ENCODE data around the gene RUSF1. TPM values are rescaled to one million over a fixed set of nuclear protein-coding genes. Genes with fewer than 3 reads are reported as not detected.
"Not testable (repeated sequence)": the region's sequence is repeated elsewhere in the genome, so short reads cannot be mapped to it uniquely, and the experiment has no call there.

Gene RUSF1
- total RNA-seq, 1 experiment from 2014 or later: 30.5 TPM

DNA sequence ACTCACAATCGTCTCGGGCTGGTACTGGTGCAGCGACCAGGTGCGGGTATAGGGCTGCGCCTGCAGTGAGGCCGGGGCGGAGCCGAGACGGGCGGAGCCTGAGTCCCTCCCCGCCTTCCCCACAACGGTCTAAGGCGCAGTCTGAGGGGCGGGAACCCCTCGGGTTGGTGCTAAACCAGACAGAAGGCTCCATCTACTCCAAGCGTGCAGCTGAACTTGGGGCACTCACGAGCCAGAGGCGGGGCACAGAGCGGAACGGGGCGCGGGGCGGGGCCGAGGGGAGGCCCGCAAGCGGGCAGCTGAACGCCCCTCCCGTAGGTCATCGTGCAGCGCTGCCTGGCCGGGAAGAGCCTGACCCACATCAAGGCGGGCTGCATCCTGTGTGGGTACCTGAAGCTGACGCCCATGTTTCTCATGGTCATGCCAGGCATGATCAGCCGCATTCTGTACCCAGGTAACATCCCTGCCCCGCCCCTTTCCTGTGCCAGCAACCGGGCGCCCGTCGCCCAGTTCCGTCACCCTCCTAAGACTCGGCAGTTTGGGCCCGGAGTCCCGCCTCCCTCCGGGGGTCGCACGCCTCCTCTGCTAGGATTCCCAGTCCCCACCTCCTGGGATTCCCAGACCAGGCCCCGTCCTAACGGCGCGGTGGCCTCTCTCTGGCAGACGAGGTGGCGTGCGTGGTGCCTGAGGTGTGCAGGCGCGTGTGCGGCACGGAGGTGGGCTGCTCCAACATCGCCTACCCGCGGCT lies 20.3 kb downstream of the RUSF1 start:
- Histone ChIP-seq H3K36me3 (ENCODE audit: insufficient read depth, low read length) (no peaks in the 10 kb centered on the region), H3K9ac (ENCODE audit: low read length) (no peak overlapping the region), H3K4me1 (ENCODE audit: low read length) (no peaks in the 10 kb centered on the region), H4K20me1 (ENCODE audit: insufficient read depth, low read depth, low read length) (no peaks in the 10 kb centered on the region), H2AFZ (ENCODE audit: low read length) (no peak overlapping the region), H3K79me2 (ENCODE audit: low read length) (no peaks in the 10 kb centered on the region), H3K27ac (ENCODE audit: low read length) (no peak overlapping the region), H3K9me2 (replicated peaks; ENCODE audit: insufficient read depth, low read length) (no peaks in the 10 kb centered on the region), H3K4me3 (ENCODE audit: low read length) (no peak overlapping the region), H3K9me3 (ENCODE audit: low read length) (no peaks in the 10 kb centered on the region), H3K4me2 (ENCODE audit: low read depth, low read length, poor library complexity, severe bottlenecking) (no peak overlapping the region), H3K27me3 (ENCODE audit: low read length) (no peaks in the 10 kb centered on the region)
- no peak for DNase-seq

DNA sequence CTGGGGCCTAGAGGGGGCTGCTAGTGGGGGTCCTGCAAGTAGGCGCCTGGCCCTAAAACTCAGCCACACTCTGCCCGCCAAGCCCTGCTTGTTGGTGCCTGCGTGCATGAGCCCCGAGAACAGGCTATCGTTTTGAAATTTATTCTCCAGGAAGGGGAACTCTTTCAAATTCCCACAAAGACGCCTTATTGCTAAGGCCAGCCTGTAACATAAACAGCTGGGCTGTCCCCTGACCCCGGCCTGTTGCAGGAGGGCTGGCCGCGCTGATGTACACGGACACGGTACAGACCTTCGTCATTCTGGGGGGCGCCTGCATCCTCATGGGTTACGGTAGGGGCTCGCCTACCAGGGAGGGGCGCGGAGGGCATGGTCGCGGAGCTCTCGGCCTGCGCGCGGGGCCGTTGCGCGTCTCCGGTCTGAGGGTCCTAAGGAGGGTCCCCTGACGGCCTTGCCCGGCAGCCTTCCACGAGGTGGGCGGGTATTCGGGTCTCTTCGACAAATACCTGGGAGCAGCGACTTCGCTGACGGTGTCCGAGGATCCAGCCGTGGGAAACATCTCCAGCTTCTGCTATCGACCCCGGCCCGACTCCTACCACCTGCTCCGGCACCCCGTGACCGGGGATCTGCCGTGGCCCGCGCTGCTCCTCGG lies 21.0 kb downstream of the RUSF1 start:
- no peaks in the 10 kb centered on the region for H4K20me1 ChIP-seq (ENCODE audit: insufficient read depth, low read depth, low read length)
- H3K27me3 ChIP-seq (ENCODE audit: low read length): no peaks in the 10 kb centered on the region
- H2AFZ ChIP-seq (ENCODE audit: low read length): no peak overlapping the region
- H3K27ac ChIP-seq (ENCODE audit: low read length): no peak overlapping the region
- H3K79me2 ChIP-seq (ENCODE audit: low read length): no peaks in the 10 kb centered on the region
- no peaks in the 10 kb centered on the region for H3K36me3 ChIP-seq (ENCODE audit: insufficient read depth, low read length)
- no peaks in the 10 kb centered on the region for H3K9me3 ChIP-seq (ENCODE audit: low read length)
- no peaks in the 10 kb centered on the region for H3K9me2 ChIP-seq (replicated peaks; ENCODE audit: insufficient read depth, low read length)
- no peak overlapping the region for H3K4me2 ChIP-seq (ENCODE audit: low read depth, low read length, poor library complexity, severe bottlenecking)
- no peaks in the 10 kb centered on the region for H3K4me1 ChIP-seq (ENCODE audit: low read length)
- no peak for DNase-seq
- H3K4me3 ChIP-seq (ENCODE audit: low read length): no peak overlapping the region
- no peak overlapping the region for H3K9ac ChIP-seq (ENCODE audit: low read length)

DNA sequence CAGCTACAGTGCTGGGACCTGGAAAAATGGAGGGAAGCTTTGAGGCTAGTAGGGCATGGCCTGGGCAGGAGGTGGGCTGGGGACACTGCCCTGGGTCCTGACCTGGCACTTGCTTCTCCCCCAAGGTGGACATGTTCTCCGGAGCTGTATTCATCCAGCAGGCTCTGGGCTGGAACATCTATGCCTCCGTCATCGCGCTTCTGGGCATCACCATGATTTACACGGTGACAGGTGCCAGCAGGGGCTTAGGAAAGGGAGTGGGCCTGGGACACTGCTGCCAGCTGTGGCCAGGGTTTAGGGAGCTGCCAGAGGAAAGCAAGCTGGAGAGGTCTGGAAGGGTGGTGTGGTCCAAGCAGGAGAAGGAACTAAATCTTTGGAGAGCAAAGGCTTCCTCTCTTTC lies 22.1 kb downstream of the RUSF1 start:
- Histone ChIP-seq H3K4me2 (ENCODE audit: low read depth, low read length, poor library complexity, severe bottlenecking) (no peak overlapping the region), H3K36me3 (ENCODE audit: insufficient read depth, low read length) (no peaks in the 10 kb centered on the region), H3K27me3 (ENCODE audit: low read length) (no peaks in the 10 kb centered on the region), H2AFZ (ENCODE audit: low read length) (no peak overlapping the region), H3K27ac (ENCODE audit: low read length) (no peak overlapping the region), H3K9me3 (ENCODE audit: low read length) (no peaks in the 10 kb centered on the region), H3K9me2 (replicated peaks; ENCODE audit: insufficient read depth, low read length) (no peaks in the 10 kb centered on the region), H3K9ac (ENCODE audit: low read length) (no peak overlapping the region), H3K4me3 (ENCODE audit: low read length) (no peak overlapping the region), H3K4me1 (ENCODE audit: low read length) (no peaks in the 10 kb centered on the region), H4K20me1 (ENCODE audit: insufficient read depth, low read depth, low read length) (no peaks in the 10 kb centered on the region), H3K79me2 (ENCODE audit: low read length) (no peaks in the 10 kb centered on the region)
- no peak for DNase-seq

DNA sequence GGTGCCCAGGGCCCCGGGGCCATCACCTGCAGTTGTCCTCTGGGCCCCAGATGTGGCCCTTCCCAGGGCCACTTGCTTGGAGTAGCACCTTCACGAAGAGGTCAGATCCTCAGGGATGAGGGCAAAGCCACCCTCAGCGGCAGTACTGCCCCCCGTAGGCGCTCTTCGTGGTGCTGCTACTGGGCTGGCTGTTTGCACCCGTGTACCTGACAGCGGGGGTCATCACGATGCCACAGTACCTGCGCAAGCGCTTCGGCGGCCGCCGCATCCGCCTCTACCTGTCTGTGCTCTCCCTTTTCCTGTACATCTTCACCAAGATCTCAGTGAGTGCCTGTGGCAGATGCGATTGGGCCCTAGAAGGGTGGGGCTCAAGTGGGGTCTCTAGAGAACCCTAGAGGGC lies 22.6 kb downstream of the RUSF1 start:
- H3K9me2 ChIP-seq (replicated peaks; ENCODE audit: insufficient read depth, low read length): no peaks in the 10 kb centered on the region
- H3K27ac ChIP-seq (ENCODE audit: low read length): no peak overlapping the region
- DNase-seq: no peak
- no peak overlapping the region for H3K9ac ChIP-seq (ENCODE audit: low read length)
- H3K27me3 ChIP-seq (ENCODE audit: low read length): no peaks in the 10 kb centered on the region
- no peak overlapping the region for H3K4me2 ChIP-seq (ENCODE audit: low read depth, low read length, poor library complexity, severe bottlenecking)
- H4K20me1 ChIP-seq (ENCODE audit: insufficient read depth, low read depth, low read length): no peaks in the 10 kb centered on the region
- no peaks in the 10 kb centered on the region for H3K36me3 ChIP-seq (ENCODE audit: insufficient read depth, low read length)
- H3K4me3 ChIP-seq (ENCODE audit: low read length): no peak overlapping the region
- no peaks in the 10 kb centered on the region for H3K79me2 ChIP-seq (ENCODE audit: low read length)
- H3K4me1 ChIP-seq (ENCODE audit: low read length): no peaks in the 10 kb centered on the region
- H3K9me3 ChIP-seq (ENCODE audit: low read length): no peaks in the 10 kb centered on the region
- H2AFZ ChIP-seq (ENCODE audit: low read length): no peak overlapping the region

DNA sequence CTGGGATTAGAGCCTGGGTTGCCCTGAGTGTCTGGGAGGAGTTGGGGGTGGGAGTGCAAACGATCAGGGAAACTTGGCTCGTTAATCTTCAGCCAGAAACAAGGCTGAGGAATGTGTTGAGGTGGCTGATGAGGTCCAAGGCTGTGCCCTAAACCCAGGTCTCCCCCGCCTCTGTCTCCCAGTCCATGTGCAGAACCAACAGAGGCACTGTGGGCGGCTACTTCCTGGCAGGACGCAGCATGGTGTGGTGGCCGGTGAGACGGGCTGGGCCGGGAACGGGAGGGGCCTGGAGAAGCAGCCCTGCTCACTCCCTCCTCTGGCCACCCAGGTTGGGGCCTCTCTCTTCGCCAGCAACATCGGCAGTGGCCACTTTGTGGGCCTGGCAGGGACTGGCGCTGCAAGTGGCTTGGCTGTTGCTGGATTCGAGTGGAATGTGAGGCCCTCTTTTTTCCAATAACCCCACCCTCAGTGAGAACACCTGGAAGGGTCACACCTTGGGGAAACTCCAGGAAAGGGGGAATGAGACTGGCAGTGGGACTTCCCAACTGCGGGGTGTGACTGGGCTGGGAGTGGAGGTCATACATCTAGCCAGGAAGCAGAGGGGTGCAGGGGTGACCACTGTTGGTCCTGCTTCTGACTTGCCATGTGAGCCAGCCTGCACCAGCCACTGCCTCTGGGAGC lies 23.6 kb downstream of the RUSF1 start:
- H3K9ac ChIP-seq (ENCODE audit: low read length): no peak overlapping the region
- no peak for DNase-seq
- H3K79me2 ChIP-seq (ENCODE audit: low read length): no peaks in the 10 kb centered on the region
- no peaks in the 10 kb centered on the region for H3K36me3 ChIP-seq (ENCODE audit: insufficient read depth, low read length)
- no peak overlapping the region for H3K4me3 ChIP-seq (ENCODE audit: low read length)
- H3K27me3 ChIP-seq (ENCODE audit: low read length): no peaks in the 10 kb centered on the region
- no peak overlapping the region for H2AFZ ChIP-seq (ENCODE audit: low read length)
- H3K9me3 ChIP-seq (ENCODE audit: low read length): no peaks in the 10 kb centered on the region
- H3K9me2 ChIP-seq (replicated peaks; ENCODE audit: insufficient read depth, low read length): no peaks in the 10 kb centered on the region
- no peaks in the 10 kb centered on the region for H4K20me1 ChIP-seq (ENCODE audit: insufficient read depth, low read depth, low read length)
- no peaks in the 10 kb centered on the region for H3K4me1 ChIP-seq (ENCODE audit: low read length)
- no peak overlapping the region for H3K27ac ChIP-seq (ENCODE audit: low read length)
- H3K4me2 ChIP-seq (ENCODE audit: low read depth, low read length, poor library complexity, severe bottlenecking): no peak overlapping the region

DNA sequence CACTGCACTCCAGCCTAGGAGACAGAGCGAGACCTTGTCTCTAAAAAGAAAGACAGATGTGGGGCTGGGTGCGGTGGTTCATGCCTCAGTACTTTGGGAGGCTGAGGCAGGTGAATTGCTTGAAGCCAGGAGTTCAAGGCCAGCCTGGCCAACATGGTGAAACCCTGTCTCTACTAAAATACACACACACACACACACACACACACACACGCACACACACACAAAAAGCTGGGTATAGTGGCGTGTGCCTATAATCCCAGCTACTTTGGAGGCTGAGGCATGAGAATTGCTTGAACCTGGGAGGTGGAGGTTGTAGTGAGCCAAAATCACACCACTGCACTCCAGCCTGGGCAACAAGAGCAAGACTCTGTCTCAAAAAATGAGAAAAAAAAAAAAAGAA lies 24.1 kb downstream of the RUSF1 start:
- not testable (repeated sequence) for H3K27me3 ChIP-seq (ENCODE audit: low read length); H3K4me2 ChIP-seq (ENCODE audit: low read depth, low read length, poor library complexity, severe bottlenecking); H3K79me2 ChIP-seq (ENCODE audit: low read length); H3K9me3 ChIP-seq (ENCODE audit: low read length); H4K20me1 ChIP-seq (ENCODE audit: insufficient read depth, low read depth, low read length); H3K4me1 ChIP-seq (ENCODE audit: low read length); H2AFZ ChIP-seq (ENCODE audit: low read length); DNase-seq; H3K27ac ChIP-seq (ENCODE audit: low read length); H3K4me3 ChIP-seq (ENCODE audit: low read length); H3K36me3 ChIP-seq (ENCODE audit: insufficient read depth, low read length); H3K9me2 ChIP-seq (replicated peaks; ENCODE audit: insufficient read depth, low read length); H3K9ac ChIP-seq (ENCODE audit: low read length)

DNA sequence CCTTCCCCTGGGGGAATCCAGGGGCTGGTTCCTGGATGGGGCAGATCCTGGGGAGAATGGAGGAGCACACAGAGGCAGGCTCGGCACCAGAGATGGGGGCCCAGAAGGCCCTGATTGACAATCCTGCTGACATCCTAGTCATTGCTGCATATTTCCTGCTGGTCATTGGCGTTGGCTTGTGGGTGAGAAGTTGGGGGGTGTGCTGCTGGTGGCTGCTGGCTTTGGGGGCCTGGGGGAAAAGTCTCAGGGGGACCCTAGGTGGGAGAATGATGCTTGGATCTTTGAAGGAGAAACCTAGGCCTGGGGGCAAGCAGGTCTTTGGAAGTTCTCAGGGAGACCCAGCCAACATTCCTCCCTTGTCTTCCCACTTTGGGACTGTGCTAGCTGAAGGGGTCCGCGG lies 25.1 kb downstream of the RUSF1 start, which contains the start of gene SLC5A2:
SLC5A2 (plus strand) TSS at position 43 of the 400 bp plus-strand sequence; CDS start at position 57, 14 bp downstream.
- no peaks in the 10 kb centered on the region for H3K27me3 ChIP-seq (ENCODE audit: low read length)
- no peak within 1 kb of the TSS for H2AFZ ChIP-seq (ENCODE audit: low read length)
- no peaks in the 10 kb centered on the region for H4K20me1 ChIP-seq (ENCODE audit: insufficient read depth, low read depth, low read length)
- no peaks in the 10 kb centered on the region for H3K9me2 ChIP-seq (replicated peaks; ENCODE audit: insufficient read depth, low read length)
- H3K9ac ChIP-seq (ENCODE audit: low read length): no peak within 1 kb of the TSS
- H3K27ac ChIP-seq (ENCODE audit: low read length): no peak within 1 kb of the TSS
- H3K9me3 ChIP-seq (ENCODE audit: low read length): no peaks in the 10 kb centered on the region
- H3K4me2 ChIP-seq (ENCODE audit: low read depth, low read length, poor library complexity, severe bottlenecking): no peak within 1 kb of the TSS
- H3K4me3 ChIP-seq (ENCODE audit: low read length): no peak within 1 kb of the TSS
- no peaks in the 10 kb centered on the region for H3K36me3 ChIP-seq (ENCODE audit: insufficient read depth, low read length)
- DNase-seq: no peak
- no peaks in the 10 kb centered on the region for H3K4me1 ChIP-seq (ENCODE audit: low read length)
- H3K79me2 ChIP-seq (ENCODE audit: low read length): no peaks in the 10 kb centered on the region

DNA sequence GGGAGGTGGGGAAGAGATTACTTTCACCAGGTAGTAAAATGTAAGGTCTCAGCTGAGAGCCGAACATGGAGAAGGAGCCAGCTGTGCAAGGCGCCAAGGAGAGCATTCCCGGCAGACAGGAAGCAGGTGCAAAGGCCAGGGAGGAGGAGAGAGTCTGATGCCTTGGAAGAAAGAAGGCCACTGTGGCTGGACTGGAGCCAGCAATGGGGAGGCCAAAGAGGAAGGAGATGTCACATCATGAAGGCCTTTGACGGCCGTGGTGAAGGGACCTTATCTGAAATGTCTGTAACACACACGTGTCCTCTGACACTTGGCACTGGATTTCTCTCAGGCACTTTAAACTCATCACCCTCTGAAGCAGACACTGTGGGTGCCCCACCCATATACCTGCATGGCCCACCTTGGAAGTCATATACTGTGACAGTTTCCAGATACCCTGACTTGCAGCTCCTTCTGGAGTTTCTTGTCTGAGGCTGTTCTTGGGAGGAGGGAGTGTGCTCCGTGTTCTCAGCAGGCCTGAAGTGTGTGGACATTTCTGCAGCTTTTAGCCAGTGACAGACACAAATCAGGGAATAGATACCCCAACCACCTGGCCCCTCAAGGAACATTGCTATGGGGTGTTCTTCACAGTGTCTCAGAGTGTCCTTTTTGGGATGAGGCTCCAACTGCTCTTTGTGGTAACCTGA lies 27.2 kb downstream of the RUSF1 start:
- H4K20me1 ChIP-seq (ENCODE audit: insufficient read depth, low read depth, low read length): no peaks in the 10 kb centered on the region
- H2AFZ ChIP-seq (ENCODE audit: low read length): no peak overlapping the region
- H3K27me3 ChIP-seq (ENCODE audit: low read length): no peaks in the 10 kb centered on the region
- H3K4me1 ChIP-seq (ENCODE audit: low read length): no peaks in the 10 kb centered on the region
- no peaks in the 10 kb centered on the region for H3K36me3 ChIP-seq (ENCODE audit: insufficient read depth, low read length)
- H3K9ac ChIP-seq (ENCODE audit: low read length): no peak overlapping the region
- no peaks in the 10 kb centered on the region for H3K79me2 ChIP-seq (ENCODE audit: low read length)
- H3K4me2 ChIP-seq (ENCODE audit: low read depth, low read length, poor library complexity, severe bottlenecking): no peak overlapping the region
- no peaks in the 10 kb centered on the region for H3K9me2 ChIP-seq (replicated peaks; ENCODE audit: insufficient read depth, low read length)
- H3K27ac ChIP-seq (ENCODE audit: low read length): no peak overlapping the region
- no peak for DNase-seq
- H3K9me3 ChIP-seq (ENCODE audit: low read length): no peaks in the 10 kb centered on the region
- no peak overlapping the region for H3K4me3 ChIP-seq (ENCODE audit: low read length)

All from Karpas-422 (cell line).